Body of pancreas (tissue), 4 donors: ENCODE results near the gene SHANK1.

Source experiments
- POLR2A ChIP-seq, 3 donors: fragments of 450-650 bp; IDR thresholded peaks; one replicate each; pipeline ENCODE4 v1.6.1; 2016; ENCODE audit warnings: antibody characterized with exemption in 3 of 3, mild to moderate bottlenecking in 2 of 3
- TF ChIP-seq, protein P1 (sequence below), 7 experiments: fragments of 450-650 bp in 4 of 7; fragments of 200-600 bp in 3 of 7; sonication (generic) in 3 of 7; IDR thresholded peaks; one replicate each; pipeline ENCODE4 v1.5.1; 2016 to 2019; ENCODE audit warnings: antibody characterized with exemption in 7 of 7

DNA sequence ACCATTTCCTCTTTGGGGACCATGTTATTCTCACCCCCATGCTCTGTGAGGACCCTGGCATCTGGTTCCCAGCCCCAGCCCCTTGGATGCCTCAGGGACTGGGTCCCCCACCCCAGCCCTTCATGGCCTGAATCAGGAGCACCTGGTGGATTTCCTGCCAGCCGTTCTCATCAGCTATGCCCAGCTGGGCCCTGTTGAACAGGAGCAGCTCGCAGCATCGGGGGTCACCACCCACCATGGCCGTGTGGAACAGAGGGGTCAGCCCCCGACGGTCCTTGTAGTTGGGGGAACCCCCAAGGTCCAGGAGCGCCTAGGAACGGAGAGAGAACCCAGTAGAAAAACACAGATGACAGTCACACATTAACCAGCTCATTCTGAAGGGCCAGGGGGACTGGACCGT is 7.8 kb downstream of the SHANK1 start:
- TF ChIP-seq, protein P1, sequence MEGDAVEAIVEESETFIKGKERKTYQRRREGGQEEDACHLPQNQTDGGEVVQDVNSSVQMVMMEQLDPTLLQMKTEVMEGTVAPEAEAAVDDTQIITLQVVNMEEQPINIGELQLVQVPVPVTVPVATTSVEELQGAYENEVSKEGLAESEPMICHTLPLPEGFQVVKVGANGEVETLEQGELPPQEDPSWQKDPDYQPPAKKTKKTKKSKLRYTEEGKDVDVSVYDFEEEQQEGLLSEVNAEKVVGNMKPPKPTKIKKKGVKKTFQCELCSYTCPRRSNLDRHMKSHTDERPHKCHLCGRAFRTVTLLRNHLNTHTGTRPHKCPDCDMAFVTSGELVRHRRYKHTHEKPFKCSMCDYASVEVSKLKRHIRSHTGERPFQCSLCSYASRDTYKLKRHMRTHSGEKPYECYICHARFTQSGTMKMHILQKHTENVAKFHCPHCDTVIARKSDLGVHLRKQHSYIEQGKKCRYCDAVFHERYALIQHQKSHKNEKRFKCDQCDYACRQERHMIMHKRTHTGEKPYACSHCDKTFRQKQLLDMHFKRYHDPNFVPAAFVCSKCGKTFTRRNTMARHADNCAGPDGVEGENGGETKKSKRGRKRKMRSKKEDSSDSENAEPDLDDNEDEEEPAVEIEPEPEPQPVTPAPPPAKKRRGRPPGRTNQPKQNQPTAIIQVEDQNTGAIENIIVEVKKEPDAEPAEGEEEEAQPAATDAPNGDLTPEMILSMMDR (IDR thresholded peaks at IDR 0.05), result no peak
- TF ChIP-seq POLR2A (IDR thresholded peaks at IDR 0.05), result no peak
